ENCODE data around the gene TBXAS1. TPM values are rescaled to one million over a fixed set of nuclear protein-coding genes. Genes with fewer than 3 reads are reported as not detected.

TBXAS1 gene
- polyA plus RNA-seq, 1 donor from 2014 or later = 0.93 TPM

- Histone ChIP-seq H3K27ac (ENCODE audit: low read length) (no peak overlapping the region), H3K36me3 (ENCODE audit: insufficient read depth, low read length) (no peaks in the 10 kb centered on the region), H3K27me3 (ENCODE audit: insufficient read depth, low read depth, low read length) (peaks cover 2% of the 10 kb centered on the region), H3K79me2 (replicated peaks; ENCODE audit: insufficient read depth, low read length) (no peaks in the 10 kb centered on the region), H2AFZ (ENCODE audit: low read depth, low read length) (no peak overlapping the region), H3K9ac (ENCODE audit: low read length) (no peak overlapping the region), H3F3A (ENCODE audit: insufficient read depth, low read length, poor library complexity, severe bottlenecking) (no peaks in the 10 kb centered on the region), H3K9me2 (ENCODE audit: insufficient read depth, low read length) (no peaks in the 10 kb centered on the region), H3K4me2 (ENCODE audit: low read length) (no peak overlapping the region), H3K4me3 (ENCODE audit: low read length) (no peak overlapping the region), H4K20me1 (ENCODE audit: insufficient read depth) (no peaks in the 10 kb centered on the region), H3K9me3 (ENCODE audit: low read length) (no peaks in the 10 kb centered on the region)
- TF ChIP-seq REST (IDR thresholded peaks at IDR 0.05; ENCODE audit: borderline replicate concordance) (no peak), EZH2 (IDR thresholded peaks at IDR 0.05; ENCODE audit: borderline replicate concordance, insufficient read depth, low read length, poor library complexity, severe bottlenecking) (no peak), TAF1 (IDR thresholded peaks at IDR 0.05; ENCODE audit: low read depth) (no peak), SMC3 (conservative IDR thresholded peaks at IDR 0.05; ENCODE audit: poor library complexity) (no peak), POLR2AphosphoS5 (IDR thresholded peaks at IDR 0.05) (no peak), MXI1 (conservative IDR thresholded peaks at IDR 0.05; ENCODE audit: poor library complexity, severe bottlenecking) (no peak), EP300 (conservative IDR thresholded peaks at IDR 0.05; ENCODE audit: poor library complexity, severe bottlenecking) (no peak), RAD21 (conservative IDR thresholded peaks at IDR 0.05) (no peak), CTCF (IDR thresholded peaks at IDR 0.05; ENCODE audit: poor library complexity, severe bottlenecking) (no peak)
These were observed 196.2 kb downstream of the TBXAS1 start for GRCh38 chr7:140025241-140025640.

- Histone ChIP-seq H3K9ac (ENCODE audit: low read length) (no peak overlapping the region), H3K9me3 (ENCODE audit: low read length) (no peaks in the 10 kb centered on the region), H2AFZ (ENCODE audit: low read depth, low read length) (no peak overlapping the region), H3K36me3 (ENCODE audit: insufficient read depth, low read length) (no peaks in the 10 kb centered on the region), H3K9me2 (ENCODE audit: insufficient read depth, low read length) (no peaks in the 10 kb centered on the region), H3F3A (ENCODE audit: insufficient read depth, low read length, poor library complexity, severe bottlenecking) (no peaks in the 10 kb centered on the region), H3K27me3 (ENCODE audit: insufficient read depth, low read depth, low read length) (peaks cover 2% of the 10 kb centered on the region), H3K27ac (ENCODE audit: low read length) (no peak overlapping the region), H4K20me1 (ENCODE audit: insufficient read depth) (no peaks in the 10 kb centered on the region), H3K79me2 (replicated peaks; ENCODE audit: insufficient read depth, low read length) (no peaks in the 10 kb centered on the region), H3K4me3 (ENCODE audit: low read length) (no peak overlapping the region), H3K4me2 (ENCODE audit: low read length) (no peak overlapping the region)
- TF ChIP-seq RAD21 (conservative IDR thresholded peaks at IDR 0.05) (no peak), POLR2AphosphoS5 (IDR thresholded peaks at IDR 0.05) (no peak), EP300 (conservative IDR thresholded peaks at IDR 0.05; ENCODE audit: poor library complexity, severe bottlenecking) (no peak), SMC3 (conservative IDR thresholded peaks at IDR 0.05; ENCODE audit: poor library complexity) (no peak), REST (IDR thresholded peaks at IDR 0.05; ENCODE audit: borderline replicate concordance) (no peak), MXI1 (conservative IDR thresholded peaks at IDR 0.05; ENCODE audit: poor library complexity, severe bottlenecking) (no peak), EZH2 (IDR thresholded peaks at IDR 0.05; ENCODE audit: borderline replicate concordance, insufficient read depth, low read length, poor library complexity, severe bottlenecking) (no peak), TAF1 (IDR thresholded peaks at IDR 0.05; ENCODE audit: low read depth) (no peak), CTCF (IDR thresholded peaks at IDR 0.05; ENCODE audit: poor library complexity, severe bottlenecking) (no peak)
These were observed 196.9 kb downstream of the TBXAS1 start for GRCh38 chr7:140025814-140026433.

Data from neural cell (in vitro differentiated cells).